Osteocyte (in vitro differentiated cells): Measurements from ENCODE around the gene NES. TPM values are rescaled to one million over a fixed set of nuclear protein-coding genes. Genes with fewer than 3 reads are reported as not detected.

Experiments
- DNase-seq: peaks from one replicate; pipeline ENCODE4 v3.0.0; 2021; ENCODE audit warnings: mixed read lengths; ENCODE audit not compliant: unreplicated experiment; ENCODE audit errors: extremely low spot score
- H3K27ac Mint-ChIP-seq: one replicate; pipeline ENCODE4 v1.8.0; 2021; ENCODE audit warnings: mild to moderate bottlenecking, mixed read lengths; ENCODE audit not compliant: unreplicated experiment
- H3K27me3 Mint-ChIP-seq: one replicate; pipeline ENCODE4 v1.8.0; 2021; ENCODE audit warnings: mixed read lengths; ENCODE audit not compliant: unreplicated experiment
- H3K36me3 Mint-ChIP-seq: one replicate; pipeline ENCODE4 v1.8.0; 2021; ENCODE audit warnings: mixed read lengths; ENCODE audit not compliant: unreplicated experiment
- H3K4me1 Mint-ChIP-seq: one replicate; pipeline ENCODE4 v1.8.0; 2021; ENCODE audit warnings: mixed read lengths; ENCODE audit not compliant: unreplicated experiment
- H3K4me3 Mint-ChIP-seq: one replicate; pipeline ENCODE4 v1.8.0; 2021; ENCODE audit warnings: mild to moderate bottlenecking, moderate library complexity, mixed read lengths; ENCODE audit not compliant: unreplicated experiment
- H3K9me3 Mint-ChIP-seq: one replicate; pipeline ENCODE4 v1.8.0; 2021; ENCODE audit warnings: mixed read lengths; ENCODE audit not compliant: unreplicated experiment
- total RNA-seq: library from RNA; stranded (reverse); gene quantifications from 2 replicates; pipeline ENCODE4 v1.2.1, GENCODE V29; 2021
- TF ChIP-seq, protein P1 (sequence below): fragments of 200-600 bp; sonication (generic); IDR thresholded peaks from 2 replicates; pipeline ENCODE4 v1.5.0; 2021; ENCODE audit warnings: antibody characterized with exemption, mild to moderate bottlenecking, moderate library complexity

Gene NES
- total RNA-seq, 1 donor from 2014 or later, result 26.5 TPM

DNA sequence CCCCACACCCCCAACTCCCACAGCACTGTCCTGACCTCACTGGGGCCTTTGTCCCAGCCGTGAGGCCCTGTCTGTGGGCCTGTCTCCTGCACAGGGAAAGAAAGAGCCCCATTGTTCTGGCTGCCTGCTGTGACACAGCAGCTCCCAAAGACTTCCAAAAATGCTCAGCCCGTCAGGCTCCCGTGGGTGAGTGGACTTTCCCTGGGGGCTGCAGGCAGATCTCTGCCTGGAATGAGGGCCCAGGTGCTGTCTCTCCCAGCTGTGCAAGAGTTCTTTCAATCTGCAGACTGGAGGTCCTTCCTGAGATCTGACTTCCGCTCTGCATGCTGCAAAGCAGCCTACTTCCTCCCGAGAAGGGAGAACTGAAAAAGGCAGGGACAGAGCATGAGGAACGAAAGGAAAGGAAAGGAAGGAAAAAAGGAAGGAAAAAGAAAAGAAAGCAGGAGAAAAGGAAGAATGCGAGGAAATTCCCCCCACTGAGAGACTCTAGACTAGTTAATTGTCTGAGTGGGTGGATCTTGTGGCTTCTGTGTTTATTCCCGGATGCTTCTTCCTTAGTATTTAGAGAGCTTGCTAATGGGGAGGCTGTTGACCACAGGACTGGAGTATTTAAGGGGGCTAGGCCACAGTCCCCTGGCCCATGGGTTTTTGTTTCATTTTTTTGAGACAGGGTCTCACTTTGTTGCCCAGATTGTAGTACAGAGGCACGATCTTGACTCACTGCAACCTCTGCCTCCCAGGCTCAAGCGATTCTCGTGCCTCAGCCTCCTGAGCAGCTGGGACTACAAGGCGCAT lies 15.0 kb downstream of the NES start:
- peaks cover 76% of the 10 kb centered on the region for H3K4me1 Mint-ChIP-seq
- TF ChIP-seq, protein P1, sequence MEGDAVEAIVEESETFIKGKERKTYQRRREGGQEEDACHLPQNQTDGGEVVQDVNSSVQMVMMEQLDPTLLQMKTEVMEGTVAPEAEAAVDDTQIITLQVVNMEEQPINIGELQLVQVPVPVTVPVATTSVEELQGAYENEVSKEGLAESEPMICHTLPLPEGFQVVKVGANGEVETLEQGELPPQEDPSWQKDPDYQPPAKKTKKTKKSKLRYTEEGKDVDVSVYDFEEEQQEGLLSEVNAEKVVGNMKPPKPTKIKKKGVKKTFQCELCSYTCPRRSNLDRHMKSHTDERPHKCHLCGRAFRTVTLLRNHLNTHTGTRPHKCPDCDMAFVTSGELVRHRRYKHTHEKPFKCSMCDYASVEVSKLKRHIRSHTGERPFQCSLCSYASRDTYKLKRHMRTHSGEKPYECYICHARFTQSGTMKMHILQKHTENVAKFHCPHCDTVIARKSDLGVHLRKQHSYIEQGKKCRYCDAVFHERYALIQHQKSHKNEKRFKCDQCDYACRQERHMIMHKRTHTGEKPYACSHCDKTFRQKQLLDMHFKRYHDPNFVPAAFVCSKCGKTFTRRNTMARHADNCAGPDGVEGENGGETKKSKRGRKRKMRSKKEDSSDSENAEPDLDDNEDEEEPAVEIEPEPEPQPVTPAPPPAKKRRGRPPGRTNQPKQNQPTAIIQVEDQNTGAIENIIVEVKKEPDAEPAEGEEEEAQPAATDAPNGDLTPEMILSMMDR, result no peak
- H3K27me3 Mint-ChIP-seq, result peaks cover 3% of the 10 kb centered on the region
- H3K4me3 Mint-ChIP-seq, result no peak overlapping the region
- no peaks in the 10 kb centered on the region for H3K36me3 Mint-ChIP-seq
- H3K9me3 Mint-ChIP-seq, result no peaks in the 10 kb centered on the region
- peak overlapping the region; percentile 91 for H3K27ac Mint-ChIP-seq
- no peak for DNase-seq

DNA sequence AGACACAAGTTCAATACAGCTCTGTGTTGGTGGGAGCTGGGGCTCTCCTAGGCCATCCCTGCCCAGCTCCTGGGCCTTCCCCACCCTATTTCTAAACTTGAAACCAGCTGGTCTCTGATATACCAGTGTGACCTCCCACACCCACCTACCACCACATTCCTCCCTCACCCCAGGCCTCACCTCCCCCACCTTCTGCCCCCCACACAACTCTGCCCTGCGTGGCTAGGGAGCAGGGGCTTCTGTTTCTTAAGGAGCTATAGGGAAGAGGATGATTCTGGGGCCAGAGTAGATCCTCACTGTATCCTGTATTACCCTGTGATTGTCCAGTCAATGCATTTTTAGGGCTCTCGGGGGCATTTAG lies 16.5 kb downstream of the NES start:
- H3K9me3 Mint-ChIP-seq, result no peaks in the 10 kb centered on the region
- H3K36me3 Mint-ChIP-seq, result no peaks in the 10 kb centered on the region
- no peak overlapping the region for H3K4me3 Mint-ChIP-seq
- no peak for DNase-seq
- peaks cover 17% of the 10 kb centered on the region for H3K27me3 Mint-ChIP-seq
- TF ChIP-seq, protein P1, result no peak
- peaks cover 77% of the 10 kb centered on the region for H3K4me1 Mint-ChIP-seq
- peak overlapping the region; percentile 91 for H3K27ac Mint-ChIP-seq

DNA sequence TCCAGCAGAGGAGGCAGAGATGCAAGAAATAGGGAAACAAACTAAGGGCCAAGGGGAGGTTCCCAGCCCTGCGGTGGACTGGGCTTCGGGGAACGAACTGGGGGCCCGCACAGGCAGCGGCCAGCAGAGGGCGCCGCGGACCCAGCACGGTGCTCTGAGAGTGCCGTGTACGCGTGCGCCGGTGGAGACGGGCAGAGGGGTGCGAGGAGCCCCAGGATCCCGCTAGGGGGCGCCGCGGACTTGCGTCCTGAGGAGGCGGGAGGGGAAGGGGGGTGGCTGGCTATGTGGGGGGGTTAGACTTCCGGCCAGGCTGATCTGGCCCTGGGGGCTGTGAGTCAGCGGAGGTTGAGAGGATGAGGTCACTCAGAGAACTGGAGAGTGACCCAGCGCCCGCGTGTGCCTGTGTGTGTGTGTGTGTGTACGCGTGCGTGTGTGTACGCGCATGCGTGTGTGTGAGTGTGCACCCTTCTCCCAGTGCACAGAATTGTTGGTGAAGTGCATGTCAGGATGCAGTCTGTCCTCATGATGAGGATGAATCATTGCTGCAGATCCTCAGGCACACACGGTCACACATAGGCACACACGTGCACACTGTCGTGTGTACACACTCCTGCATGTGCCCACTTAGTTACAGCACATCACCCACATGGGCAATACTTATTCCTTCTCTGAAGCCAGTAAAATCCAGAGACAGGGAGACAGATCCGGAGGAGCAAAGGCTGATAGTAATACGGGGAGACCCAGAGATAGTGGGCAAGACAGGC lies 17.0 kb downstream of the NES start:
- TF ChIP-seq, protein P1, result peak; percentile 98
- H3K4me1 Mint-ChIP-seq, result peaks cover 72% of the 10 kb centered on the region
- peaks cover 23% of the 10 kb centered on the region for H3K27me3 Mint-ChIP-seq
- H3K9me3 Mint-ChIP-seq, result no peaks in the 10 kb centered on the region
- peak; percentile 99 for DNase-seq
- peak overlapping the region; percentile 91 for H3K27ac Mint-ChIP-seq
- no peaks in the 10 kb centered on the region for H3K36me3 Mint-ChIP-seq
- peak overlapping the region; percentile 58 for H3K4me3 Mint-ChIP-seq

DNA sequence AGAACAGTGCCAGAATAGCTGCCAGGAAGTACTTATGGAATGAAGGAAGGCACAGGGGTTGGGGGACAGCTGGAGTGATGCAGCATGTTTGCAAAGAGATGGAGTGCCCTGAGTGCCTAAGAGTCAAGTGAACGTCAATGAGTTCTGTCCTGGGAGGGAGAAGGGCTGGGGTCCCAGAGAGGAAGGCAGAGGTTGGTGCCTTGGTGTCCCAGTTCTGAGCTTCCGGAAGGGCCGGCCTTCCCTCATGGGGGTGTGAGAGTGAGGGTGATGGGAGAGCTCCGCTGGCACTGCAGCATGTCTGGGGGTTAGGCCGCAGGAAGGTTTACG lies 17.6 kb downstream of the NES start:
- Mint-ChIP-seq H3K27me3 (peaks cover 27% of the 10 kb centered on the region), H3K4me1 (peaks cover 67% of the 10 kb centered on the region), H3K27ac (peak overlapping the region; percentile 91), H3K4me3 (peak overlapping the region; percentile 58), H3K36me3 (no peaks in the 10 kb centered on the region), H3K9me3 (no peaks in the 10 kb centered on the region)
- DNase-seq, result no peak
- TF ChIP-seq, protein P1, result no peak

DNA sequence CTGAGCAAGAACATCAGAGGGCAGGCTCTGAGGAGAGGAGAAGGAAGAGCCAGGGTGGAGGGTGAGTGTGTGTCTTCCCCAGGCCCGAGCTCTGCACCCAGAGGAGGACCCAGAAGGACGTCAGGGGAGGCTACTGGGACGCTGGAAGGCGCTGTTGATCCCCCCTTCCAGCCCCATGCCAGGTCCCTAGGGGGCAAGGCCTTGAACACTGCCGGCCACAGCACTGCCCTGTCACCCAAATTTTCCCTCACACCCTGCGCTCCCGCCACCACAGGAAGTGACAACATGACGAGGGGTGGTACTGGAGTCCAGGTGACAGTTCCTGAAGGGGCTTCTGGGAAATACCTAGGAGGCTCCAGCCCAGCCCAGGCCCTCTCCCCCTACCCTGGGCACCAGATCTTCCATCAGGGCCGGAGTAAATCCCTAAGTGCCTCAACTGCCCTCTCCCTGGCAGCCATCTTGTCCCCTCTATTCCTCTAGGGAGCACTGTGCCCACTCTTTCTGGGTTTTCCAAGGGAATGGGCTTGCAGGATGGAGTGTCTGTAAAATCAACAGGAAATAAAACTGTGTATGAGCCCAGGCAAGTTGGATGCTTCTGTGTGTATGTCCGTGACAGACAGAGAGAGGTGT lies 18.1 kb downstream of the NES start:
- Mint-ChIP-seq H3K27ac (peak overlapping the region; percentile 91), H3K9me3 (no peaks in the 10 kb centered on the region), H3K36me3 (no peaks in the 10 kb centered on the region), H3K4me1 (peaks cover 62% of the 10 kb centered on the region), H3K4me3 (no peak overlapping the region), H3K27me3 (peaks cover 33% of the 10 kb centered on the region)
- DNase-seq, result no peak
- TF ChIP-seq, protein P1, result no peak
